ENCODE results near the gene CWC22. TPM values are rescaled to one million over a fixed set of nuclear protein-coding genes. Genes with fewer than 3 reads are reported as not detected.
"Not testable (repeated sequence)": the region's sequence is repeated elsewhere in the genome, so short reads cannot be mapped to it uniquely, and the experiment has no call there.

Gene CWC22
- total RNA-seq, 1 experiment from 2014 or later = 18.8 TPM

DNA sequence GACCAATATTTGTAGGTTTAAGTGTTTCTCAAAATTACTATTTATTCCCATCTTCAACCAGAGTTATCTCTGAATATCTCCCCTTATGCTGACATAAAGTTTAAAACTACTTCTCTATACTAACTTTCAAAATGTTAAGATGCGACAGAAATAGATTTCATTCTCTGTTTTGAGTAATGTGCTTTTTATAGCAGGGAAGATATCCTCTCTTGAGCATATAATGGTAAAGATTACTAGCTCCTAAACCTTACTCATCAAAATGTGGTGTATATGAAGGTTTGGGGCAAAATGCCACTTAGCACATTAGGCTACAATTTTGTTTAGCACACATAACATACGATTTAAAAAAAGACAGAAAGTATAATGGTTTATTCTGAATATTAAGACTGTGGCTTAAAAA, 54.4 kb downstream of the CWC22 start:
- DNase-seq (ENCODE audit: low read depth) = no peak

GRCh38 chr2:179951680-179952079, 55.4 kb downstream of the CWC22 start:
- no peak for DNase-seq (ENCODE audit: low read depth)

DNA sequence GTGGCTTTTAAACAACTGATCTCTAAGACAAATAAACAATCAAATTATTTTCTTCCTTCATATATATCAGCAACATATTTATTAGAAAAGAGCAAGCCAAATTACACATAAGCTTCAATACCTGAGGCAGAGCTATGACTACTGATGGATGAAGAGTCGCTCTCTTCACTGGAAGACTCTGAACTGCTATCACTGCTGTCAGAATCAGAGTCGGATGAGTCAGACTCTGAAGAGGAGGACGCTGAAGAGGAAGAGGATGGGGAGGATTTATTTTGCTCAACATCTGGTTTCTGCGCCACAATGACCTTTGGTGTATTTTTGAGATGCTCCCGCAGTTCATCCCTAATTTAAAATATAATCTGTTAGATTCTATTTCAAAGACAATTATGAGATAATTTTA, 56.7 kb downstream of the CWC22 start:
- DNase-seq (ENCODE audit: low read depth) = no peak

- no peak for DNase-seq (ENCODE audit: low read depth)
These were observed 57.7 kb downstream of the CWC22 start for GRCh38 chr2:179949438-179949837.

DNA sequence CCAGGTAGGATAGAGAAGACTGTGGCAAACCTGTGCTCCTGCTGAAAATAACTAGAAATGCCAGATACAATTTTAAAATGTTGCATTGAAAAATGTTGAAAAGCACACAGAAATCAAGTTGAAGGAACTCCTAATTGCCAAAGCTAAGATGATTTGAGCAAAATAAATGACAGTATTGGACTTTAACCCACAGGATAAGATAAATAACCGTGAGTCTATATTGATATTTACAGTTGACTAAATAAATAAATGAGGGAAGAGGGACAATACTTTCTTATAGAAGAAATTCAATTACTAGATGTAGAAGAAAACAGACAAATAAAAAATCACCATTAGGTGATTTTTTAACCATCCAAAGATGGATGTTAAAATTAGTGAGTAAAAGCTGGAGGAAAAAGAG, 59.0 kb downstream of the CWC22 start:
- DNase-seq (ENCODE audit: low read depth) = no peak

GRCh38 chr2:179946810-179947615, 60.1 kb downstream of the CWC22 start:
- DNase-seq (ENCODE audit: low read depth) = no peak

DNA sequence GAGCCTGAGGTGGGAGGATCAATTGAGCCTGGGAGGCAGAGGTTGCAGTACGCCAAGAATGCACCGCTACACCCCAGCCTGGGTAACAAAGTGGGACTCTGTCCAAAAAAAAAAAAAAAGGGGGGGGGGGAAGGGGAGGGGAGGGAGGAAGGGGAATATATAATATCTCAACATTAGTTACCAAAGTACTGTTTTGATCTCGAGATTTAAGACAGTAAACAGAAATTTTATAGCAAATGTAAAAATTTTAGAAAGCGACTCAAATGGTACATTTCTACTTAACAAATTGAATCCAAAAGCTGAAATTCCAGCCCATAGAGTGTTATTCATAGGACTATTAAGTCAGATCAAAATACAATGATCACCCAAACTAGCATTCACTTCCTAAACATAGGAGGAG, 60.8 kb downstream of the CWC22 start:
- no peak for DNase-seq (ENCODE audit: low read depth)

DNA sequence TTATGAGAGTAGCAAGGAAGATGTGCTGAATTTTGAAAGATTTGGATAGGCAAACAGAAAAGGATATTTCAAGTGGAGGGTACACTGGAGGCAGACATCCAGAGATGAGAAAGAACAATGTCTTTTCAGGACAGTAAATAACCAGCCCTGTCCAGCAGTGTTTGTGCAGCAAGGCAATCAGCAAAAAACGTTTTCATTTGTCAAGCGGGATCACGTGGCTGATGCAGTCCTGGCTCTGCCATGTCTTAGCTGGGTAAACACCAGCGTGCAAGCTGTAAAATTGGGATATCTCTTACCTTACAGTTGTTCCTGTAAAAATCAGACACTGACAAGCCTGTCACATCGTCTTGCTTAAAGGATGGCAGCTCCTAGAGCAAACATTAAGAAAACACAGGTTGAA, 67.8 kb downstream of the CWC22 start:
- no peak for DNase-seq (ENCODE audit: low read depth)

DNA sequence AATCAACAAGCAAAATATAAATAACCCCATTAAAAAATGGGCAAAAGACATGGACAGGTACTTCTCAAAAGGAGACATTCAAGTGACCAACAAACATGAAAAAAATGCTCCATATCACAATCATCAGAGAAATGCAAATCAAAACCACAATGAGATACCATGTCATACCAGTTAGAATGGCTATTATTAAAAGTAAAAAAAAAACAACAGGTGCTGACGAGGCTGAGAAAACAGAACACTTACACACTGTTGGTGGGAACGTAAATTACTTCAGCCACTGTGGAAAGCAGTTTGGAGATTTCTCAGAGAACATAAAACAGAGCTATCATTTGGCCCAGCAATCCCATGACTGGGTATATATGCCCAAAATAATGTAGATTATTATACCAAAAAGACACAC, 69.1 kb downstream of the CWC22 start:
- no peak for DNase-seq (ENCODE audit: low read depth)

GRCh38 chr2:179936654-179937053, 70.4 kb downstream of the CWC22 start:
- peak; percentile 14 for DNase-seq (ENCODE audit: low read depth)

- DNase-seq (ENCODE audit: low read depth) = no peak
These were observed 71.0 kb downstream of the CWC22 start for GRCh38 chr2:179936141-179936540.

- DNase-seq (ENCODE audit: low read depth) = no peak
These were observed 74.3 kb downstream of the CWC22 start for GRCh38 chr2:179932786-179933185.

DNA sequence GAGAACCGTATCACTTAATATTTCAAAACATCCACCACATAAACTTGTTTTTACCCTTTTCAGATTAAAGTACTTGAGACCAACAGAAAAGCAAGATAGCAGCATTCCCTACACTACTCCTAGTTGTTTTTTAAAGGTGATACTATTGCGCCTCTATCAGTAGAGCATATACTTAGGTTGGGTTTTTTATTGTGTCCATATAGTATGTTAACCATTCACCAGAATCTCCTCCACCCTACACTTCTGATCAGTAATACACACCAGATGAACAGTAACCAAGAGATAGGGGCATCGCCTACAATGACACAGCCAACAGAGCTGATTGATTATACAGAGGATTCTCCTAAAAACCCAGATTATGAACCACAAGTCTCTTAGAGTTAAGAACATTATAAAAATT, 75.6 kb downstream of the CWC22 start:
- DNase-seq (ENCODE audit: low read depth) = no peak

- not testable (repeated sequence) for DNase-seq (ENCODE audit: low read depth)
These were observed 77.1 kb downstream of the CWC22 start for GRCh38 chr2:179929997-179930396.

DNA sequence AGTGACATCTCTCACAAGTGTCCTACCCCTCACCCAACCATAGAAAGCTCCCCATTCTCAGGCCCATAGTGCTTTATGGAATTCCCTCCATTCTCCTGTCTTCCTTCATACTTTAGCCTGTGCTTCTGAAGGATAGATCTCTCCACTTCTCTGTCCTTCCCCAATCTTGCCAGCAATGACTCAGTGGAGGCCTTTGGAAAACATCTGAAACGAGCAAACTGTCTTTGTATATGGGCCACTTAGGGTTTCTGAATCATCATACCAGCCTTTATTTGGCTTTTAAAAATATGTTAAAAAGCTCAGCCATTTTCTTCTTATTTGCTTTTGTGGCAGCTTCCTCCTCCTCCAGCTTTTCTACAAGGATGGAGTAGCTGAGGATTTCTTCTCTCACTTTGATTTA, 80.1 kb downstream of the CWC22 start:
- no peak for DNase-seq (ENCODE audit: low read depth)

- no peak for DNase-seq (ENCODE audit: low read depth)
These were observed 81.4 kb downstream of the CWC22 start for GRCh38 chr2:179925713-179926112.

- DNase-seq (ENCODE audit: low read depth) = no peak
These were observed 89.8 kb downstream of the CWC22 start for GRCh38 chr2:179917272-179917671.

DNA sequence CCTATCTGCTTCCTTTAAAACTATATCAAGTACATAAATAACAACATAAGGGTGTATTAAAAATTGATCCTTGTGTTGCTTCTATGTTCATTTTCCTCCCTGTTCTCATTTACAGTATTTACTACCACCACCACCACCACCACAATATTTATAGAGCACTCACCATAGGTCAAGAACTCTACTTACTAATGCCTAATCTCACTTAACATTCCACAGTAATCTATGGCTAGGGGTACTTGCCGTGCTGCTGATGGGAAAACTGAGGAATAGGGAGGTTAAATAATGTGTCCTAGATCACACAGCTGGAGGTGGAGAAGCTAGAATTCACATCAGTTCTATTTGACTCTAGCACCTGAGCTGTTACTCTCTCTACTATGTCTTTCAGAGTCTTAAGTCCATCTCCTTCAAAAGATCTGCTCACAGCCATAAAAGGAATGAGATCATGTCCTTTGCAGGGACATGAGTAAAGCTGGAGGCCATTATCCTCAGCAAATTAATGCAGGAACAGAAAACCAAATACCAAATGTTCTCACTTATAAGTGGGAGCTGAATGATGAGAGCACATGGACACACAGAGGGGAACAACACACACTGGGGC, 91.6 kb downstream of the CWC22 start:
- DNase-seq (ENCODE audit: low read depth) = no peak

DNA sequence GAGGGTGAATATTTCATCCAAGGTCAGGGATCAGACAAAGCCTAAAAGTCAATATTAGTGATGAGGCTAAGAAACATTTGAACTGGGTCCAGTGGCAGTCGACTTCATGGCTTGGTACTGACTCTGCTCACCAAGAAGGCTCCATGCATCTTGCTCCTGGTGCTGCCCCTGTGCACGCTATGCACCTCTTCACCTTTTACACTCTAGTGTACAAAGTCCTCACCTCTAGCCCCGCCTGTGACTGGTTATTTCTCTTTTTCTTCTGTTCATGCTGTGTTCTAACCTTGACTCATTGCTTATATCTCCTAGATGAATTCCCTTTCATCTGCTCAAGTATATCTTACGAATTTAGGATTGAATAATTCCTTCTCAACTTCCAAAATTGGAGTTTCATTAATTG, 93.3 kb downstream of the CWC22 start:
- no peak for DNase-seq (ENCODE audit: low read depth)

- DNase-seq (ENCODE audit: low read depth) = no peak
These were observed 95.5 kb downstream of the CWC22 start for GRCh38 chr2:179911569-179911968.

DNA sequence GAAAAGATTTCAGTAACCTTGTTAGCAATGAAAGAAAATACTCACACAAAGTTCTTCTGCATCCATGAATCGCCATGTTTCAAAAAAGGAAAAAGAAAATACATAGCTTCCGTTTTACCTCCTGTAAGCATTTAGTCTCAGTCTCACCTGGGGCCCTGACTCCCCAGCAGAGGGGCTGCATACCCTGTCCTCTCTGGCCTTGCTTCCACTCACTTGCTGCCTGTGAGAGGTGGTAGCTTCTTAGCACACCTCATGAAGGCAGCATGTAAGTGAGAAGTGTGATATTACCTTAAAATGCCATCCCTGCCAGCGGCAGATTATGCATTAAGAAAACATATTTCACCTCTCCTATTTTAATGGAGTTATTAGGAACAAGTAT, 96.4 kb downstream of the CWC22 start:
- no peak for DNase-seq (ENCODE audit: low read depth)

- DNase-seq (ENCODE audit: low read depth) = no peak
These were observed 97.0 kb downstream of the CWC22 start for GRCh38 chr2:179909845-179910734.

- no peak for DNase-seq (ENCODE audit: low read depth)
These were observed 106.4 kb downstream of the CWC22 start for GRCh38 chr2:179900655-179901054.
